Measurements from ENCODE around the gene IFI16. TPM values are rescaled to one million over a fixed set of nuclear protein-coding genes. Genes with fewer than 3 reads are reported as not detected.
"Not testable (repeated sequence)": the region's sequence is repeated elsewhere in the genome, so short reads cannot be mapped to it uniquely, and the experiment has no call there.

The IFI16 gene
- total RNA-seq, 1 donor, result 202 TPM

- DNase-seq (ENCODE audit: low read depth), result no peak
- TF ChIP-seq, protein P1, sequence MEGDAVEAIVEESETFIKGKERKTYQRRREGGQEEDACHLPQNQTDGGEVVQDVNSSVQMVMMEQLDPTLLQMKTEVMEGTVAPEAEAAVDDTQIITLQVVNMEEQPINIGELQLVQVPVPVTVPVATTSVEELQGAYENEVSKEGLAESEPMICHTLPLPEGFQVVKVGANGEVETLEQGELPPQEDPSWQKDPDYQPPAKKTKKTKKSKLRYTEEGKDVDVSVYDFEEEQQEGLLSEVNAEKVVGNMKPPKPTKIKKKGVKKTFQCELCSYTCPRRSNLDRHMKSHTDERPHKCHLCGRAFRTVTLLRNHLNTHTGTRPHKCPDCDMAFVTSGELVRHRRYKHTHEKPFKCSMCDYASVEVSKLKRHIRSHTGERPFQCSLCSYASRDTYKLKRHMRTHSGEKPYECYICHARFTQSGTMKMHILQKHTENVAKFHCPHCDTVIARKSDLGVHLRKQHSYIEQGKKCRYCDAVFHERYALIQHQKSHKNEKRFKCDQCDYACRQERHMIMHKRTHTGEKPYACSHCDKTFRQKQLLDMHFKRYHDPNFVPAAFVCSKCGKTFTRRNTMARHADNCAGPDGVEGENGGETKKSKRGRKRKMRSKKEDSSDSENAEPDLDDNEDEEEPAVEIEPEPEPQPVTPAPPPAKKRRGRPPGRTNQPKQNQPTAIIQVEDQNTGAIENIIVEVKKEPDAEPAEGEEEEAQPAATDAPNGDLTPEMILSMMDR (IDR thresholded peaks at IDR 0.05; ENCODE audit: insufficient read depth, low read length), result no peak
- H3K4me3 ChIP-seq (ENCODE audit: low read depth, low read length), result no peak overlapping the region
Measured at GRCh38 chr1:159030311-159030710, 20.6 kb downstream of the IFI16 start.

DNA sequence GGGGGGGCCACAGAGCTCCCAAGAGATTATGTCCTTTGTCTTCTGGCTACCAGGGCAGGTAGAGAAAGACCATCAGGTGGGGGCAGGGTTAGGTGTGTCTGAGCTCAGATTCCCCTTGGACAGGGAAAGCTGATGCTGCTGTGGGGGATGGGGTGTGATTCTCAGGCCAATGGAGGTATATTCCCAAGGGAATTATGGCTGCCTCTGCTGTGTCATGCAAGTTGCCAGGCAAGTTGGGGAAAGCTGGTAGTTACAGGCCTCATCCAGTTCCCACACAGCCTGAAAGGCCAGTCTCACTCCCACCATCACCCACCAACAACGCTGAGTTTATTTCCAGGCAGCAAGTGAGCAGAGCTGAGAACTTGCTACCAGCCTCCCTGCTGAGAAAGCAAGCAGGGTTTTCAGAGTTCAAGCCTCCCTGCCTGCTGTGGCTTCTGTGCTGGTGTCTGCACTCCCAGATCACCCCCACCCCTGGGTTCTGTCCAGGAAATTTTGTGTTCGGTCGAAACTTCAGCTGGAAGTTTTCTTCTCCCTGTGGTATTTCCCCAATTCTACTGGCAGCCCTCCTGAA lies 21.3 kb downstream of the IFI16 start:
- no peak for DNase-seq (ENCODE audit: low read depth)
- H3K4me3 ChIP-seq (ENCODE audit: low read depth, low read length), result no peak overlapping the region
- TF ChIP-seq, protein P1 (IDR thresholded peaks at IDR 0.05; ENCODE audit: insufficient read depth, low read length), result no peak

GRCh38 chr1:159040206-159040605 lies 30.5 kb downstream of the IFI16 start:
- TF ChIP-seq, protein P1 (IDR thresholded peaks at IDR 0.05; ENCODE audit: insufficient read depth, low read length), result no peak
- peak; percentile 77 for DNase-seq (ENCODE audit: low read depth)
- no peak overlapping the region for H3K4me3 ChIP-seq (ENCODE audit: low read depth, low read length)

DNA sequence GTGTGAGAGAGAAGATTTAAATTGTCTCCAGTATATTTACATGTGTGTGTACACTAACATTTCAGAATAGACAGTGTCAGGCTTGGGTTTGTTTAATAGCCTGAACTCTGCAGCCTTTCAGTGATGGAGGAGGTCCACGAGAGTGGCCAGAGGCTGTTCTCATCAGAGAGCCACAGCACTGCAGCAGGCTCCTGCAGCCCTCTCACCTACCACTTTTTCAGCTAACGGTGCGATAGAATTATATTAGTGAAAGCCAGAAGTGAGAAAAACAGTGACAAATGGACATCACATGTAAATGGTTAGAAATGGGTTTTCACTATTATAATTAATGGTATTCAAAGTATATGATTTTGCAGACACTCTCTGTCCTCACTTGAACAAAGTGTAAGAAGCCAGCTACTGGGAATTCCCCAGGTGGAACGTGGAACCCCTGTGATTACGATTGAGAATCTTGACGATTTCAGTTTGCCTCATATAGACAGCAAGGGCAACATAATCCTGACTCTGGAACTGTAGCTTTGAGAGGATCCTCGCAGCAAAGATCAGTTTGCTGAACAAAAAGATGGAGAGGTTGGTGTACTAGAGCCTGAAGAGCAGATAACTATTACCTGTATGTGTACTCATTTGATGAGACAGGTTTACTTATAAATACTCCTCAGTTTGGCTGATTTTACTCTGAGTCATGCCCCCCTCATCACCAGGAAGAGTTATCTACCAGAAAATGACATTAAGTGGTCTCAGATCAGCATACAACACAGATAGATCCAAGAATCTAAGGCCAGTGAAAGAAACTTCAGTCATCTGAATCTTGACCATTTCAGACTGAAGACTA lies 31.4 kb downstream of the IFI16 start:
- TF ChIP-seq, protein P1 (IDR thresholded peaks at IDR 0.05; ENCODE audit: insufficient read depth, low read length), result no peak

DNA sequence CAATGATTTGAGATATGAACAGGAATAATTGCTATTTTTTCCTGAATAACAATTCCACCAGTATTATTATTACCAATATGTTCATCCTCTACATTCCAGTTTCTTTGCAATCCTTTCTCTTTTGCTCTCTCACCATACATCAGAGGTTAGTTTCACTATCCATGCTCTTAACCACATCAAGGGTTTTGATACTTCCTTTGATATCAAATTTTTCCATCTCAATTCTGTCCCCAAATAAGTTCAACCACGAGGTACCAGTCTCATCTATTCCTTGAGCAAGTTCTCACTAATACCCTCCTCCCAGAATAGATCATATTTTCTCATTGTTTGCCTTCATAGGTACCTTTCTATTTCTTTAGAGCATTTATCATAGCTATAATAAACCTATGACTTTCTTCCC lies 36.8 kb downstream of the IFI16 start:
- not testable (repeated sequence) for DNase-seq (ENCODE audit: low read depth); H3K4me3 ChIP-seq (ENCODE audit: low read depth, low read length)

More for the DNA sequence above, 31.4 kb downstream of the IFI16 start:
- H3K4me3 ChIP-seq (ENCODE audit: low read depth, low read length), result no peak overlapping the region
- no peak for DNase-seq (ENCODE audit: low read depth)

DNA sequence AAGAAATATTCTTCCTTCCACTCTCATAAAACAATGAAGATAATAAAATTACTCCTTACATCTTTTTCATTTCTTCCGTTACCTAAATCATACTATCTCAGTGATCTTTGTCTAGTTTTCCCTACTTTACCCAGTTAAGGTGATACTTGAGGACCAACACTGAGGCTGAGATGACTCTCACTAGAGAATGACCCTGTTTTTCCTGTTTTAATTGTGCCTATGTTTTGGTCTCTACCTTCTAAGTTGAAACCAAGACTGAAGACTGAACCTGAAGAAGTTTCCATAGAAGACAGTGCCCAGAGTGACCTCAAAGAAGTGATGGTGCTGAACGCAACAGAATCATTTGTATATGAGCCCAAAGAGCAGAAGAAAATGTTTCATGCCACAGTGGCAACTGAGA lies 41.7 kb downstream of the IFI16 start:
- DNase-seq (ENCODE audit: low read depth), result no peak
- H3K4me3 ChIP-seq (ENCODE audit: low read depth, low read length), result no peak overlapping the region
- TF ChIP-seq, protein P1 (IDR thresholded peaks at IDR 0.05; ENCODE audit: insufficient read depth, low read length), result no peak

DNA sequence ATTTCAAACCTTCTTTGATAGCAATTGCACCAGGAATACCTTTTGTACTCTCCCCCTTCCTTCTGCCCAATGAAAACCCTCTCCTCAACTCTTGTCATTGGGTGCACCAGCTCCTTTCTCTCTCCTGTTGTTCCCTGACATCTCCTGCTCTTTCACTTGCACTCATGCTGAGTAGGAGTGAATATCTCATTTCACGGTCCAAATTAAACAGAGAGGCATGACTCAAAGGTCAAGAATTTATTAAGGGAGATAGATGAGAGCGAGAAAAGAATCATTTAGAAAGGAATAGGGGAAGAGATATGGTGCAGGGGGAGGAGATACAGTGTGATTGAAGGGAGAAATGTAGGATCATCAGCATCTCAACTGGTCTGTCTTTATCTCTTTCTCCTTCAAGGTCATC lies 44.7 kb downstream of the IFI16 start:
- TF ChIP-seq, protein P1 (IDR thresholded peaks at IDR 0.05; ENCODE audit: insufficient read depth, low read length), result no peak
- peak; percentile 21 for DNase-seq (ENCODE audit: low read depth)
- H3K4me3 ChIP-seq (ENCODE audit: low read depth, low read length), result no peak overlapping the region

Data from fibroblast of the aortic adventitia (primary cell).